Brain microvascular endothelial cell (primary cell): Measurements from ENCODE around the gene SLC6A5.

Experiments
- DNase-seq: peaks from one replicate; pipeline ENCODE4 v3.0.0-alpha.2; 2020
- H3K27ac ChIP-seq: fragments of 250-450 bp; sonication (Bioruptor Pico); 2 replicates; pipeline ENCODE4 v1.5.1; 2020; ENCODE audit warnings: mild to moderate bottlenecking, moderate library complexity
- H3K27me3 ChIP-seq: fragments of 250-450 bp; sonication (Bioruptor Pico); replicated peaks from 2 replicates; pipeline ENCODE4 v1.5.1; 2020; ENCODE audit warnings: mild to moderate bottlenecking
- H3K36me3 ChIP-seq: fragments of 250-450 bp; sonication (Bioruptor Pico); replicated peaks from 2 replicates; pipeline ENCODE4 v1.5.1; 2020; ENCODE audit warnings: mild to moderate bottlenecking
- H3K4me3 ChIP-seq: 2 replicates; pipeline ENCODE4 v1.5.1; 2011; ENCODE audit warnings: low read depth, mild to moderate bottlenecking, control low read depth, low read length, moderate library complexity
- CTCF ChIP-seq: IDR thresholded peaks from 2 replicates; pipeline ENCODE4 v1.5.1; 2011; ENCODE audit warnings: low read depth, mild to moderate bottlenecking, moderate library complexity, low read length, control low read depth, inconsistent platforms; ENCODE audit errors: missing control alignments
- in situ Hi-C: cut with HindIII; loops from 2 replicates; pipeline ENCODE4 v1.10.0; 2017; ENCODE audit warnings: low sequenced_read_pairs, low pct_ligation_motif_present

SLC6A5 gene

GRCh38 chr11:20611445-20611844, 12.0 kb downstream of the SLC6A5 start:
- Histone ChIP-seq H3K36me3 (no peaks in the 10 kb centered on the region), H3K27me3 (peaks cover 10% of the 10 kb centered on the region), H3K27ac (no peak overlapping the region), H3K4me3 (no peak overlapping the region)
- TF ChIP-seq CTCF, result no peak
- DNase-seq, result no peak
- in situ Hi-C loops, result no loop called here

GRCh38 chr11:20611892-20612291, 12.5 kb downstream of the SLC6A5 start:
- H3K27me3 ChIP-seq, result peaks cover 5% of the 10 kb centered on the region
- no peak overlapping the region for H3K27ac ChIP-seq
- no peaks in the 10 kb centered on the region for H3K36me3 ChIP-seq
- no peak overlapping the region for H3K4me3 ChIP-seq
- no peak for TF ChIP-seq CTCF
- in situ Hi-C loops, result no loop called here
- no peak for DNase-seq

- H3K27me3 ChIP-seq, result peaks cover 2% of the 10 kb centered on the region
- DNase-seq, result no peak
- in situ Hi-C loops, result no loop called here
These were observed 13.0 kb downstream of the SLC6A5 start for GRCh38 chr11:20612416-20612815.

GRCh38 chr11:20616920-20617319, 17.5 kb downstream of the SLC6A5 start:
- Histone ChIP-seq H3K27me3 (no peaks in the 10 kb centered on the region), H3K4me3 (no peak overlapping the region), H3K36me3 (no peaks in the 10 kb centered on the region), H3K27ac (no peak overlapping the region)
- in situ Hi-C loops, result no loop called here
- no peak for DNase-seq
- TF ChIP-seq CTCF, result no peak

More at GRCh38 chr11:20612416-20612815, 13.0 kb downstream of the SLC6A5 start:
- no peak overlapping the region for H3K27ac ChIP-seq
- no peaks in the 10 kb centered on the region for H3K36me3 ChIP-seq
- TF ChIP-seq CTCF, result no peak
- H3K4me3 ChIP-seq, result no peak overlapping the region

- Histone ChIP-seq H3K36me3 (no peaks in the 10 kb centered on the region), H3K27me3 (no peaks in the 10 kb centered on the region), H3K27ac (no peak overlapping the region), H3K4me3 (no peak overlapping the region)
- no peak for DNase-seq
- in situ Hi-C loops, result no loop called here
- no peak for TF ChIP-seq CTCF
These were observed 18.1 kb downstream of the SLC6A5 start for GRCh38 chr11:20617346-20618005.

GRCh38 chr11:20618083-20618482, 18.7 kb downstream of the SLC6A5 start:
- Histone ChIP-seq H3K4me3 (no peak overlapping the region), H3K27ac (no peak overlapping the region), H3K27me3 (no peaks in the 10 kb centered on the region), H3K36me3 (no peaks in the 10 kb centered on the region)
- in situ Hi-C loops, result no loop called here
- DNase-seq, result no peak
- no peak for TF ChIP-seq CTCF
